Heart left ventricle (tissue), 13 donors: ENCODE data around the gene FAM20C.

Experiments used
- POLR2A ChIP-seq, 2 donors: fragments of 450-650 bp; IDR thresholded peaks; one replicate each; pipeline ENCODE4 v1.6.1; 2017; ENCODE audit warnings: antibody characterized with exemption in 2 of 2, mild to moderate bottlenecking in 2 of 2, moderate library complexity in 2 of 2
- TF ChIP-seq, protein P1 (sequence below), 12 donors: fragments of 200-600 bp; sonication (generic) in 4 of 12; IDR thresholded peaks; one replicate each; pipeline versions ENCODE4 v1.5.0 to v1.8.0; 2018 to 2022; ENCODE audit warnings: antibody characterized with exemption in 12 of 12, mild to moderate bottlenecking in 5 of 12
- donor health status: ischemic (EF 13 %, LVEDD 7.1; RV severe dilation, severe dysfunction).
- donor health status: DM: no; HTN: yes; CAD: no.
- donor health status: DM: no; HTN: no; CAD: no.
- donor health status: ischemic (EF 25% LVEDD 6.9; RV normal size, moderate dysfunction).
- donor health status: ischemic (EF 25% LVEDD 5.7; RV mildly dilated, moderate dysfunction).
- donor health status: ischemic (EF 35%, LVEDD 5.7; RV mildly dilated, moderate dysfunction).
- donor health status: nonischemic (EF 11% LVEDD 7.7; RV severe dilation, severe dysfunction).
- donor health status: DM: yes; HTN: yes; CAD: no.
- donor health status: PGD.
- donor health status: ischemic (EF 29% LVEDD 5.4; RV normal size, mild dysfunction).
- donor health status: nonischemic (EF 23%, LVEDD 6.1; RV moderate dilation, normal function).

DNA sequence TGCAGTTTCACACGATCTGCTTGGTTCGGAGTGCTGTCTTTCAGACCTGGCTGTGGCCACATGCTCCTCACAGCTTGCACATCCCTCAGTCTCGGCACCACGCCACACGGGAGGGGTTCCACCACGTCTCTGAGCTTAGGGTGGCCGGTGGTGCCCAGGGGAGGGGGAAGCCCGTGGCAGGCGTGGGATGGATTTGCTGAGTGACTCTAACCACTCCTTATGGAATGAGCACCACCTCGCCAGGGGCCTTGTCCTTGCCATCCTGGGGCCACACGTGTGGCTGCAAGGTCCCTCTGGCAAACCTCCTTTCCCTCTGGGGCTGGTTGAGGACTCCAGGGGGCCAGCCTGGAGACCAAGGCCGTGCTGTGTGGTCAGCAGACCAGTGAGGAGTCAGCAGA, 29.1 kb upstream of the FAM20C start:
- TF ChIP-seq, protein P1, sequence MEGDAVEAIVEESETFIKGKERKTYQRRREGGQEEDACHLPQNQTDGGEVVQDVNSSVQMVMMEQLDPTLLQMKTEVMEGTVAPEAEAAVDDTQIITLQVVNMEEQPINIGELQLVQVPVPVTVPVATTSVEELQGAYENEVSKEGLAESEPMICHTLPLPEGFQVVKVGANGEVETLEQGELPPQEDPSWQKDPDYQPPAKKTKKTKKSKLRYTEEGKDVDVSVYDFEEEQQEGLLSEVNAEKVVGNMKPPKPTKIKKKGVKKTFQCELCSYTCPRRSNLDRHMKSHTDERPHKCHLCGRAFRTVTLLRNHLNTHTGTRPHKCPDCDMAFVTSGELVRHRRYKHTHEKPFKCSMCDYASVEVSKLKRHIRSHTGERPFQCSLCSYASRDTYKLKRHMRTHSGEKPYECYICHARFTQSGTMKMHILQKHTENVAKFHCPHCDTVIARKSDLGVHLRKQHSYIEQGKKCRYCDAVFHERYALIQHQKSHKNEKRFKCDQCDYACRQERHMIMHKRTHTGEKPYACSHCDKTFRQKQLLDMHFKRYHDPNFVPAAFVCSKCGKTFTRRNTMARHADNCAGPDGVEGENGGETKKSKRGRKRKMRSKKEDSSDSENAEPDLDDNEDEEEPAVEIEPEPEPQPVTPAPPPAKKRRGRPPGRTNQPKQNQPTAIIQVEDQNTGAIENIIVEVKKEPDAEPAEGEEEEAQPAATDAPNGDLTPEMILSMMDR (IDR thresholded peaks at IDR 0.05): no peak
- TF ChIP-seq POLR2A (IDR thresholded peaks at IDR 0.05): no peak
